Right lung (tissue), 5 donors: ENCODE measurements around the gene RPS5. TPM values are rescaled to one million over a fixed set of nuclear protein-coding genes. Genes with fewer than 3 reads are reported as not detected.
"Not testable (repeated sequence)": the region's sequence is repeated elsewhere in the genome, so short reads cannot be mapped to it uniquely, and the experiment has no call there.

ENCODE experiments used
- DNase-seq, 2 donors: peaks; one replicate each; pipeline ENCODE4 v3.0.0-alpha.2; 2013
- polyA plus RNA-seq, 5 donors: library from polyadenylated mRNA; unstranded; fragments of 120-200 nt; gene quantifications; one replicate each; pipeline versions ENCODE4 v1.2.1 to v1.2.3, GENCODE V29; 2013; ENCODE audit warnings: inconsistent platforms in 1 of 5, low replicate concordance in 1 of 5; ENCODE audit not compliant: insufficient read length in 5 of 5, insufficient read depth in 1 of 5

Gene RPS5
- polyA plus RNA-seq, 5 donors: 1,196 to 1,701 (median 1,259) TPM

DNA sequence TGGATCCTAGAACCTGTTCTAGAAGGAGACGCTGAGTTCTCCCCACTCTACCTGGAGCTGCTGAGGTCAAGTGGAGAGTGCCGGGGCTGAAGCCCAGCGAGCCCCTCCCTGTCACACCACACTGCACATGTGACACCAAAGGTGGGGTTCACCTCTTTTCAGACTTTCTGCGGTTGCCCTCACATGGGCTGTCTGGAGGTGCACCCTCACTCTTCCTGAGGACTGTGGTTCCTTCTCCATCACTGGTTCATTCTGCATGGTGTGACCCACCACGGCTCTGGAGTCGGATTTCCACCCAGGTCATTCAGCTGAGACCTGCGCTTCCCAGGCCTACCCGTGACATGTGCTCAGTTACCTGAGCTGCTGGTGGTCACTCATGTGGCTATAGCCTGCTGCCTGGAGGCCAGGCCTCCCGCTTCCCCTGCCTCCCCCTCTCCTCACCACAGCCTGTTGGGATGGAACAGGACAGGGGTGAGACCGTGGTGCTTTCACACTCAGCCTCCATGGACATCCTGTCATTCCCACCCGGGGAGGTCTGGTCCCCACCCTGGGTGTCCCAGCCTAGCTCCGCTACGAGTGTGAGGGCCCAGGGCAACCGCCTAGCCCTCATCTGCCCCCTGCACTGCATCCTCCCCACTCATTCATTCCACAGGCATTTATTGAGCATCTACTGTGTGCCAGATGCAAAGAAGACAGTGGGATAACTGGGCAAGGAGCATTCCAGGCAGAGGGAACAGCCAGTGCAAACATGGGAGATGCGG is 33.2 kb upstream of the RPS5 start:
- no peak for DNase-seq

GRCh38 chr19:58354478-58355030 is 32.5 kb upstream of the RPS5 start:
- DNase-seq: no peak

DNA sequence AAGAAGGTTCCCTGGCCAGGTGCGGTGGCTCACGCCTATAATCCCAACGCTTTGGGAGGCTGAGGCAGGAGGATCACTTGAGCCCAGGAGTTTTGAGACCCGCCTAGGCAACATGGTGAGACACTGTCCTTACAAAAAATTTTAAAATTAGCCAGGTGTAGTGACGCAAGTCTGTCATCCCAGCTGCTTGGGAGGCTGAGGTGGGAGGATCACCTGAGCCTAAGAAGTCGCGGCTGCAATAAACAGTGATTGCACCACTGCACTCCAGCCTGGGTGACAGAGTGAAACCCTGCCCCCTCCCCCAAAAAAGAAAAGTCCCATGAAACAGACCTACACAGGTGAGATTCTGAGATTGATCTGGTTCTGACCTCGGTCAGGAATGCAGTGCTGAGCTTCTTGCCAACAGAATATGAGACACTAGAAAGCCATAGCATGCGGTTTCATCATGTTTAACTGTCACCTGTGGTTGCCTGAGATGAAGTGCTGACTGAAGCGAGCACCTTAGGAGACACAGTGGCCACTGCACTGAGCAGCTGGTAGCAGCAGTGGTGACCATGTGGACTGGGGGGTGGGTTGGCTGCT is 31.8 kb upstream of the RPS5 start:
- no peak for DNase-seq

DNA sequence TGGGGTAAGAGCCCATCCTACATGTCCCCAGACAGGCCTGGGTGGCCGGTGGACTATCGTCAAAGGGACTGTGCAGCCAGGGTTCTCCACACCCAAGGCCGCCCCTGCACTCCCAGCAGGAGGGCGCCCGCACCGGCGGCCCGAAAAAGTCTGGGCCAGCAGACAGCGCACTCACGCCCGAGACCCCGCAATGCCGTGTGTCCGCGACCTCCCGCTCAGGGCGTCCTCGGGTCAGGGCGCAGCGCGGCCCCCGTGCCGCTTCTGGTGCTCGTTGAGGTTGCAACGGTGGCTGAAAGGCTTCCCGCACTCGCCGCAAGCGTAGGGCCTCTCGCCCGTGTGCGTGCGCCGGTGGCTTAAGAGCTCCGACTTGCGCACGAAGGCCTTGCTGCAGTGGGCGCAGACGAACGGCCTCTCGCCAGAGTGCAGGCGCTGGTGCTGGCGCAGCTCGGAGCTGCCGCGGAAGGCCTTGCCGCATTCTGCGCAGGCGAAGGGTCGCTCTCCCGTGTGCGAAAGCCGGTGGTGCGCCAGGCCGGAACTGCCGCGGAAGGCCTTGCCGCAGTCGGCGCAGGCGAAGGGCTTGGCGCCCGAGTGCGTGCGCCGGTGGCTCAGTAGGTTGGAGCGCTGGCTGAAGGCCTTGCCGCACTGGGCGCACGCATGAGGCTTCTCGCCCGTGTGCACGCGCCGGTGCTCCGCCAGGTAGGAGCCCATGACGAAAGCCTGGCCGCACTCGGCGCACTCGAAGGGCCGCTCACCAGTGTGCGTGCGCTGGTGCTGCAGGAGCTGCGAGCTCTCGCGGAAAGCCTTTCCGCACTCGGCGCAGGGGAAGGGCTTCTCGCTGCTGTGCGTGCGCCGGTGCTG is 30.9 kb upstream of the RPS5 start:
- peak; percentile 37 to 59 for DNase-seq

DNA sequence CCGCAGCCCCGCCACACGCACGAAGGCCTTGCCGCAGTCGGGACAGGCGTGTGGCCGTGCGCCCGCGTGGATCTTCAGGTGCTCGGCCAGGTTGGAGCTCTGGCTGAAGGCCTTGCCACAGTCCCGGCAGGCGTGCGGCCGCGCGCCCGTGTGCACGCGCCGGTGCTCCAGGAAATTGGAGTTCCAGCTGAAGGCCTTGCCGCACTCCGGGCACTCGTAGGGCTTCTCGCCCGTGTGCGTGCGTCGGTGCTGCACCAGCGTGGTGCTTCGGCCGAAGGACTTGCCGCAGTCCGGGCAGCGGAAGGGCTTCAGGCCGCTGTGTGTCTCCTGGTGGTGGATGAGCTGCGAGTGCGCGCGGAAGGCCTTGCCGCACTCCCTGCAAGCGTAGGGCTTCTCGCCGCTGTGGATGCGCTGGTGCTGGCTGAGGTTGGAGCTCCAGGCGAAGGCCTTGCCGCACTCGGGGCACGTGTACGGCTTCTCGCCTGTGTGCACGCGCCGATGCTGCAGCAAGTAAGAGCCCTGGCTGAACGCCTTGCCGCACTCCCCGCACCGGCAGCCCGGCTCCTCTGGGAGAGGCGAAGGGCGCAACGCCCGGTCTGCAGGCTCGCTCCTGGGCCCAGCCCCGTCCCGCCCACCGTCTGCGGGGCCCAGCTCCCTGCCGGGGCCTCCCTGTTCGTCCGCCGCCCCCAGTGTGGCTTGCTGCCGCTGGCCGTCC is 30.1 kb upstream of the RPS5 start:
- peak; percentile 16 to 46 for DNase-seq

- DNase-seq: no peak
These were observed 29.5 kb upstream of the RPS5 start for GRCh38 chr19:58357481-58358145.

DNA sequence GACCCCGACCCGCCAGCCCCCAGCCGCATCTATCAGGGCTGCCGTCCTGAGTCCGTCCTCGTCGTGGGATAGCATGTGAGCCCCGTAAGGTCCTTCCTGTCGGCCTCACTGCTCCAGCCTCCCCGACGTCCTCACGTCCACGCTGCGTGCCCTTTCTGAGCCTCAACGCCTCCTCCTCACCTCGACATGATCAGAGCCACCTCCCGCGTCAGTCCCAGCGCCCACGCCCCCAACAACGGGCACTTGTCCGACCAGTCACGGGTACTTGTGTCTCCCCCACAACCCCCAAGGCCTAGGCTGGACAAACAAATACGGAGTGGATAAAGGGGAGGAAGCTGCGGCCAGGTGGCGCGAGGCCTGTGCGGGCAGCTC is 25.2 kb upstream of the RPS5 start:
- DNase-seq: no peak

GRCh38 chr19:58362272-58362994 is 24.6 kb upstream of the RPS5 start, which contains the start of gene ZNF497:
Gene ZNF497, minus strand, starts transcription at chr19:58362751. Its CDS starts 5,116 bp downstream, at chr19:58357635.
- peak; percentile 98 to 99 for DNase-seq

- no peak for DNase-seq
These were observed 22.9 kb upstream of the RPS5 start for GRCh38 chr19:58364146-58364545.

DNA sequence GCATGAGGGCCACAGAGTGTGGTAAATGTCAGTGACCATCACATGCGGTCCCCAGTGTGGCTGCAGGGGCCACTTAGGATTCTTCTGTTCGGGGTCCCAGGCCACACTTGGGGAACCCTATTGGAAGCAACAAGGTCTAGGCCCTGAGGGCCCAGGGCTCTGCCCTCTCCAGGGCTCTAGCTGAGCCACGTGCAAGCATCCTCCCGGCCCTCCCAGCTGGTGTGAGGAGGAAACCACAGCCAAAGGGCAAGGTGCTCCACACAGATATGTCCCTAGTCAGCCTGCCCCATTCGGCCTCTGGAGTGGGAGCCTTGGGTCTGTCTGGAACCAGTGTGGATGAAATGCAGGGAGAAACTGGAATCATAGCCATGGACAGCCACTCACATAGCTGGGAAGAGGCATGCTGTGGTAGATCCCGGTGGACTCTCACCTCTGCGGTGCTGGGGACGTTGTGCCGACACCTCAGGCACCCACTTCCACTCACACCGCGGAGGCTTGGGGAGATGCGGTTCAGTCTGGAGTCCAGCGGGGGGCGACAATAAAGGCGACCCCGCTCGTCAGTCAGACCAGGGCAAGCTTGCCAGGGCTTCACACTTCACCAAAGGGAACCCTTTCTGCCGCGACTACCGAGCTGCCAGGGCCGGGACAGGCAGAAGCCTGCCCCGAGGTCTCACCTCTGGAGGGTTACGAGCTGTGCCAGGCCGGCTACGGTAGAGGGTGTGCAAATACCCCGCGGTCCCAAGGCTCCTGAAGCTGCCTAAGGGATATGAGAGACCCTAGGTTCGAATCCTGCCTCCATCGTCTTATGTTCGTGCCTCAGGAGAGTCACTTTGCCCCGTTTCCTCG is 20.3 kb upstream of the RPS5 start:
- DNase-seq: no peak

DNA sequence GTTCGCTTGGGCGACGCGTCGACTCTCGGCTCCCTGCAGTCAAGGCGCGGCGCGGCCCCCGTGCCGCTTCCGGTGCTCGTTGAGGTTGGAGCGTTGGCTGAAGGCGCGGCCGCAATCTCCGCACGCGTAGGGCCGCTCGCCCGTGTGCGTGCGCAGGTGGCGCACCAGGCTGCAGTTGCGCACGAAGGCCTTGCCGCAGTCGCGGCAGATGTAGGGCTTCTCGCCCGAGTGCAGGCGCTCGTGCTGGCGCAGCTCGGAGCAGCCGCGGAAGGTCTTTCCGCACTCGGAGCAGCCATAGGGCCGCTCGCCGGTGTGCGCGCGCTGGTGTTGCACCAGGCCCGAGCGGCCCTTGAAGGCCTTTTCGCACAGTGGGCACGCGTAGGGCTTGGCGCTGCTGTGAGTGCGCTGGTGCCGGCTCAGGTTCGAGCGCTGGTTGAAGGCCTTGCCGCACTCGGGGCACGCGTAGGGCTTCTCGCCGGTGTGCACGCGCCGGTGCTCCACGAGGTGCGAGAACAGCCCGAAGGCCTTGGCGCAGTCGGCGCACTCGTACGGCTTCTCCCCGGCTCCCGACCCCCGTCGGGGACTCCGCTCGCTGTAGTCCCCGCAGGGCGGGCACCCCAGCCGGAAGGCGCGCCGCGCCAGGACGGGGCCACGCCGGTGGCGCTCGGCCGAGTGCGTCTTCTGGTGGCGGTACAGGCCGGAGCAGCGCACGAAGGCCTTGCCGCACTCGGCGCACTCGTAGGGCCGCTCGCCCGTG is 19.2 kb upstream of the RPS5 start:
- no peak for DNase-seq

GRCh38 chr19:58368561-58369360 is 18.3 kb upstream of the RPS5 start:
- DNase-seq: no peak

DNA sequence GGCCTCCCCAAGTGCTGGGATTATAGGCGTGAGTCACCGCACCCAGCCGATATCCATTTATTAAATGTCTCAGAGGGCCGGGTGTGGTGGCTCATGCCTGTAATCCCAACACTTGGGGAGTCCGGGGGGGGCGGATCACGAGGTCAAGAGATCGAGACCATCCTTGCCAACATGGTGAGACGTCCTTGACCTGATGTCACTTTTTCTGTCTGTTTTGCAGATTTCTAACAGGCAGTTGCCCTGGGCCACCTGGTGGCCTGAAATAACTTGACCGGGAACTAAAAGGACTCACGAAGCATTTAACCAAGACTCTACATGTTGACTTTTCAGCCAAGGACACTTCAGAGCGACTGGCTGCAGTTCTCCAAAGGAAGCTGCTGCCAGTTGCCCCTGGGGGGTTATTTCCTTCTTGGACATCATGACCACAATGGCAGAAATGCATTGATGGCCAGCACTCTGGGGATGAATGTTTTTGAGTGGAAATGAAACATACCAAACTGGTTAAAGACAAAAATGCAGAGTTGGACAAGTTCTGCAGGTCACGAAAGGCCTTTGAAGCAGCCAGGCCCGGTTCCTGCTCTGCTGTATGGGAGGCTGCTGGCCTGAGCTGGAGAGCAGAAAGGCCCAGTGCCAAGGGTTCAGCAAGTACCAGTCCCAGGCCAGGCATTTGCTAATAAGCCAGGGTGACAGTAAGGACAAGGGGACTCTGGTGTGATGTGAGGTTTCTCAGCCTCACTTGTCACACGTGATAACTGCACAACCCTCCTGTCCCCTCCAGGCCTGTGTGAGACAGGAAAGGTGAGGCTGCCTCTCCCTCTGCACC is 14.5 kb upstream of the RPS5 start:
- DNase-seq: no peak

DNA sequence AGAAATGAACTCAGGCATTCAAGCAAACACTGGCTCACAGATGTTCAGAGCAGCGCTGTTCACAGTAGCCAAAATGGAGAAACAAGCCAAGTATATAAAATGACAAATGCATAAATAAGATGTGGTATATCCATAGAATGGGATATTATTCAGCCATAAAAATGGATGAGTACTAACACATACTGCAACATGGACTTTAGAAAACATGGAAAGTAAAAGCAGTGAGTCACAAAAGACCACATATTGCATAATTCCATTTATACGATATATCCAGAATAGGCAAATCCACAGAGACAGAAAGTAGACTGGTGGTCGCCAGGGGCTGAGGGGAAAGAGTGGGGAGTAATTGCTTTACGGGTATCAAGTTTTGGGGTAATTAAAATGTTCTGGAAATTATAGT is 12.9 kb upstream of the RPS5 start:
- no peak for DNase-seq

- not testable (repeated sequence) for DNase-seq
These were observed 10.3 kb upstream of the RPS5 start for GRCh38 chr19:58376724-58377123.

DNA sequence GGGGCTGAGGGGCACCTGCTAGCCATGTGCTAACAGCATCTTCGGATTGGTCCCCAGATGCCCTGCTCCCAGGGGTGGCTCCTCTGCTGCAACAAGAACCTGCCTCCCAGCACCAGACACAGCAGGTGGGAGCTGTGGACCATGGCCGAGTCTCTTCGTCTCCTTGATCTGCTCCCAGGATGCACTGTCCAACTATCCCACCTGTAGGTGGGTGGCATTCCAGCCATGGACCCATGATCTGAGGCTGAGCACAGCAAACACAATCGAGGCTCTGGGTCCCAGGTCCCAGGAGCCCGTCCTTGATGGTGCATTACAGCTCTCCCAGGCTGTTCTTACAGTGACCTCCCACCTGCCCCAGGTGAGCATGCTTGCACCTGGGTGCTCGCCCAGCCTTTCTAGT is 7.8 kb upstream of the RPS5 start:
- DNase-seq: no peak
